Activated T-helper 1 cell treated with anti-CD3 and anti-CD28 coated beads, Interleukin-12 subunit alpha, Interleukin-12 subunit beta, Interleukin-2, Interleukin-4 antibody, amounts not matched to agents 30 ng/mL and 10 ng/mL and 1 ng/mL, durations not matched to agents 14 hours and 24 hours and 36 hours (primary cell): ENCODE results near the gene BRINP3. TPM values are rescaled to one million over a fixed set of nuclear protein-coding genes. Genes with fewer than 3 reads are reported as not detected.

Experiments used
- DNase-seq: peaks from one replicate; pipeline ENCODE4 v3.0.0; 2021; ENCODE audit warnings: low spot score
- H3K27ac Mint-ChIP-seq: one replicate; pipeline ENCODE4 v1.8.0; 2021; ENCODE audit warnings: mild to moderate bottlenecking, mixed read lengths
- H3K27me3 Mint-ChIP-seq: one replicate; pipeline ENCODE4 v1.8.0; 2022; ENCODE audit warnings: mild to moderate bottlenecking, moderate library complexity, mixed read lengths; ENCODE audit not compliant: insufficient read depth
- H3K36me3 Mint-ChIP-seq: one replicate; pipeline ENCODE4 v1.8.0; 2021; ENCODE audit warnings: low read depth, mixed read lengths
- H3K4me1 Mint-ChIP-seq: one replicate; pipeline ENCODE4 v1.8.0; 2021; ENCODE audit warnings: low read depth, mixed read lengths
- H3K4me3 Mint-ChIP-seq: one replicate; pipeline ENCODE4 v1.8.0; 2021; ENCODE audit warnings: mild to moderate bottlenecking, moderate library complexity, mixed read lengths
- H3K9me3 Mint-ChIP-seq: one replicate; pipeline ENCODE4 v1.8.0; 2021; ENCODE audit warnings: mixed read lengths
- intact Hi-C: fragments of 100-400 bp; cut with micrococcal nuclease; formaldehyde crosslinking; loops from one replicate; pipeline ENCODE4 v1.15.1; 2024
- total RNA-seq: library from RNA; stranded (reverse); gene quantifications from 2 replicates; pipeline ENCODE4 v1.2.3, GENCODE V29; 2022

The BRINP3 gene
- total RNA-seq, 1 donor from 2014 or later, result not detected

GRCh38 chr1:190102757-190103326 is 374.8 kb downstream of the BRINP3 start:
- intact Hi-C loops, result no loop called here
- H3K36me3 Mint-ChIP-seq, result no peaks in the 10 kb centered on the region
- H3K9me3 Mint-ChIP-seq, result no peaks in the 10 kb centered on the region
- DNase-seq, result no peak
- no peaks in the 10 kb centered on the region for H3K4me1 Mint-ChIP-seq
- H3K27me3 Mint-ChIP-seq, result no peaks in the 10 kb centered on the region
- no peak overlapping the region for H3K4me3 Mint-ChIP-seq
- H3K27ac Mint-ChIP-seq, result no peak overlapping the region

GRCh38 chr1:190101756-190102155 is 375.9 kb downstream of the BRINP3 start:
- H3K9me3 Mint-ChIP-seq, result no peaks in the 10 kb centered on the region
- no peak overlapping the region for H3K27ac Mint-ChIP-seq
- no peaks in the 10 kb centered on the region for H3K27me3 Mint-ChIP-seq
- intact Hi-C loops, result no loop called here
- no peak overlapping the region for H3K4me3 Mint-ChIP-seq
- H3K36me3 Mint-ChIP-seq, result no peaks in the 10 kb centered on the region
- DNase-seq, result no peak
- no peaks in the 10 kb centered on the region for H3K4me1 Mint-ChIP-seq

- H3K27me3 Mint-ChIP-seq, result no peaks in the 10 kb centered on the region
- no peak for DNase-seq
Observed at GRCh38 chr1:190098756-190099155, 378.9 kb downstream of the BRINP3 start.

GRCh38 chr1:190098107-190098506 is 379.6 kb downstream of the BRINP3 start:
- no peak for DNase-seq
- intact Hi-C loops, result no loop called here
- Mint-ChIP-seq H3K4me1 (no peaks in the 10 kb centered on the region), H3K27me3 (no peaks in the 10 kb centered on the region), H3K27ac (no peak overlapping the region), H3K36me3 (no peaks in the 10 kb centered on the region), H3K9me3 (no peaks in the 10 kb centered on the region), H3K4me3 (no peak overlapping the region)

More at GRCh38 chr1:190098756-190099155, 378.9 kb downstream of the BRINP3 start:
- Mint-ChIP-seq H3K4me3 (no peak overlapping the region), H3K36me3 (no peaks in the 10 kb centered on the region), H3K27ac (no peak overlapping the region), H3K4me1 (no peaks in the 10 kb centered on the region), H3K9me3 (no peaks in the 10 kb centered on the region)
- intact Hi-C loops, result no loop called here

- Mint-ChIP-seq H3K27me3 (no peaks in the 10 kb centered on the region), H3K36me3 (no peaks in the 10 kb centered on the region), H3K27ac (no peak overlapping the region), H3K4me3 (no peak overlapping the region), H3K4me1 (no peaks in the 10 kb centered on the region), H3K9me3 (no peaks in the 10 kb centered on the region)
- DNase-seq, result no peak
- intact Hi-C loops, result no loop called here
Observed at GRCh38 chr1:190095596-190095995, 382.1 kb downstream of the BRINP3 start.

GRCh38 chr1:190084552-190084951 is 393.1 kb downstream of the BRINP3 start:
- intact Hi-C loops, result no loop called here
- no peaks in the 10 kb centered on the region for H3K36me3 Mint-ChIP-seq
- no peak for DNase-seq

GRCh38 chr1:190068304-190068703 is 409.4 kb downstream of the BRINP3 start:
- Mint-ChIP-seq H3K27me3 (no peaks in the 10 kb centered on the region), H3K9me3 (no peaks in the 10 kb centered on the region), H3K4me3 (no peak overlapping the region), H3K4me1 (no peaks in the 10 kb centered on the region), H3K36me3 (no peaks in the 10 kb centered on the region), H3K27ac (no peak overlapping the region)
- DNase-seq, result no peak
- intact Hi-C loops, result no loop called here

More at GRCh38 chr1:190084552-190084951, 393.1 kb downstream of the BRINP3 start:
- H3K4me1 Mint-ChIP-seq, result no peaks in the 10 kb centered on the region
- no peak overlapping the region for H3K4me3 Mint-ChIP-seq
- H3K27ac Mint-ChIP-seq, result no peak overlapping the region
- H3K9me3 Mint-ChIP-seq, result no peaks in the 10 kb centered on the region
- no peaks in the 10 kb centered on the region for H3K27me3 Mint-ChIP-seq

GRCh38 chr1:190067592-190067991 is 410.1 kb downstream of the BRINP3 start:
- H3K27me3 Mint-ChIP-seq, result no peaks in the 10 kb centered on the region
- H3K9me3 Mint-ChIP-seq, result no peaks in the 10 kb centered on the region
- no peak overlapping the region for H3K27ac Mint-ChIP-seq
- H3K4me1 Mint-ChIP-seq, result no peaks in the 10 kb centered on the region
- intact Hi-C loops, result no loop called here
- DNase-seq, result no peak
- H3K4me3 Mint-ChIP-seq, result no peak overlapping the region
- no peaks in the 10 kb centered on the region for H3K36me3 Mint-ChIP-seq

- peaks cover 7% of the 10 kb centered on the region for H3K9me3 Mint-ChIP-seq
- H3K4me1 Mint-ChIP-seq, result no peaks in the 10 kb centered on the region
- intact Hi-C loops, result no loop called here
- DNase-seq, result no peak
- no peaks in the 10 kb centered on the region for H3K36me3 Mint-ChIP-seq
- no peaks in the 10 kb centered on the region for H3K27me3 Mint-ChIP-seq
- H3K27ac Mint-ChIP-seq, result no peak overlapping the region
- H3K4me3 Mint-ChIP-seq, result no peak overlapping the region
Observed at GRCh38 chr1:190066011-190066410, 411.7 kb downstream of the BRINP3 start.

- H3K4me1 Mint-ChIP-seq, result no peaks in the 10 kb centered on the region
- no peak for DNase-seq
Observed at GRCh38 chr1:190049314-190049713, 428.4 kb downstream of the BRINP3 start.

More at GRCh38 chr1:190049314-190049713, 428.4 kb downstream of the BRINP3 start:
- no peak overlapping the region for H3K27ac Mint-ChIP-seq
- no peak overlapping the region for H3K4me3 Mint-ChIP-seq
- intact Hi-C loops, result no loop called here
- H3K9me3 Mint-ChIP-seq, result no peaks in the 10 kb centered on the region
- no peaks in the 10 kb centered on the region for H3K27me3 Mint-ChIP-seq
- H3K36me3 Mint-ChIP-seq, result no peaks in the 10 kb centered on the region
